NCI-H460 (cell line): ENCODE measurements around the gene PRADC1. TPM values are rescaled to one million over a fixed set of nuclear protein-coding genes. Genes with fewer than 3 reads are reported as not detected.
"Not testable (repeated sequence)": the region's sequence is repeated elsewhere in the genome, so short reads cannot be mapped to it uniquely, and the experiment has no call there.

ENCODE experiments used
- DNase-seq: peaks from one replicate; pipeline ENCODE4 v3.0.0-alpha.2; 2016; ENCODE audit warnings: low read depth; ENCODE audit errors: extremely low read depth
- total RNA-seq: library from RNA; depleted of rRNA; stranded (reverse); fragments of >200 nt; shearing (Covaris generic); gene quantifications from 2 replicates; pipeline ENCODE4 v1.2.3, GENCODE V29; 2014; rRNA removed

The PRADC1 gene
- total RNA-seq, 1 experiment from 2014 or later, result 6.3 TPM

GRCh38 chr2:73210696-73211095 lies 22.3 kb downstream of the PRADC1 start:
- no peak for DNase-seq

- DNase-seq, result no peak
Measured at GRCh38 chr2:73210019-73210418, 23.0 kb downstream of the PRADC1 start.

GRCh38 chr2:73208258-73208657 lies 24.8 kb downstream of the PRADC1 start:
- no peak for DNase-seq

DNA sequence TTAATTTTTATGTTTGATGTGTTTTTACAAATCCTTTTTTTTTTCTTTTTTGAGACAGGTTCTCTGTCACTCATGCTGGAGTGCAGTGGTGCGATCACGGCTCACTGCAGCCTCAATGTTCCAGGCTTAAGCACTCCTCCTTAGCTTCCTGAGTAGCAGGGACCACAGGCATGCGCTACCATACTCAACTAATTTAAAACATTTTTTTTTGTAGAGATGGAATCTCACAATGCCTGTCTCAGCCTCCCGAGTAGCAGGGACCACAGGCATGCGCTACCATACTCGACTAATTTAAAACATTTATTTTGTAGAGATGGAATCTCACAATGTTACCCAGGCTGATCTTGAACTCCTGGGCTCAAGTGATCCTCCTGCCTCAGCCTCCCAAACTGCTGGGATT lies 27.4 kb downstream of the PRADC1 start:
- DNase-seq, result no peak

- DNase-seq, result no peak
Measured at GRCh38 chr2:73203055-73203681, 29.9 kb downstream of the PRADC1 start.

GRCh38 chr2:73202156-73203054 lies 30.6 kb downstream of the PRADC1 start, which contains the start of gene NOTO:
TSS of gene NOTO (plus strand) at chr2:73202574. CDS start at chr2:73202667, 93 bp downstream.
- no peak for DNase-seq

- DNase-seq, result not testable (repeated sequence)
Measured at GRCh38 chr2:73200281-73200680, 32.8 kb downstream of the PRADC1 start.

GRCh38 chr2:73197579-73197978 lies 35.5 kb downstream of the PRADC1 start:
- no peak for DNase-seq

- no peak for DNase-seq
Measured at GRCh38 chr2:73187549-73187948, 45.5 kb downstream of the PRADC1 start.

GRCh38 chr2:73185965-73186364 lies 47.1 kb downstream of the PRADC1 start:
- no peak for DNase-seq

Other genes with a start within 250 kb of the PRADC1 start
- gene SFXN5, start 161.5 kb downstream of the PRADC1 start, total RNA-seq, result 13.4 and 13.7 TPM in 2 replicates
- 12.8 and 13.3 TPM in 2 replicates for gene RAB11FIP5, start 120.3 kb downstream of the PRADC1 start, total RNA-seq
- not detected in 2 replicates for gene NOTO, start 30.7 kb downstream of the PRADC1 start, total RNA-seq
- gene SMYD5, start 19.0 kb downstream of the PRADC1 start, total RNA-seq, result 42.6 and 48.9 TPM in 2 replicates
- 538 and 560 TPM in 2 replicates for gene CCT7, start 1.1 kb upstream of the PRADC1 start, total RNA-seq
- 0.66 and 1.4 TPM in 2 replicates for gene FBXO41, start 51.2 kb upstream of the PRADC1 start, total RNA-seq
- gene EGR4, start 60.3 kb upstream of the PRADC1 start, total RNA-seq, result not detected in 2 replicates
- 21.2 and 21.8 TPM in 2 replicates for gene ALMS1, start 152.6 kb upstream of the PRADC1 start, total RNA-seq